Activated naive CD4-positive, alpha-beta T cell treated with anti-CD3 and anti-CD28 coated beads, Interleukin-2, amount 10 ng/mL, durations not matched to agents 7 days and 5 days (primary cell): Measurements from ENCODE around the gene HYPK.
"Not testable (repeated sequence)": the region's sequence is repeated elsewhere in the genome, so short reads cannot be mapped to it uniquely, and the experiment has no call there.

Source experiments
- CTCF ChIA-PET: fragments of 350-600 bp; sonication (Branson Sonifier 250); formaldehyde crosslinking; loops from one replicate; lab custom pipeline; 2021; ENCODE audit warnings: antibody characterized with exemption; lab: Charles Lee
- DNase-seq: peaks from one replicate; pipeline ENCODE4 v3.0.0-alpha.2; 2020
- H3K27ac Mint-ChIP-seq: one replicate; pipeline ENCODE4 v1.8.0; 2021; ENCODE audit warnings: mild to moderate bottlenecking, moderate library complexity, mixed read lengths
- H3K27me3 Mint-ChIP-seq: one replicate; pipeline ENCODE4 v1.8.0; 2021; ENCODE audit warnings: mild to moderate bottlenecking, mixed read lengths
- H3K36me3 Mint-ChIP-seq: one replicate; pipeline ENCODE4 v1.8.0; 2021; ENCODE audit warnings: mixed read lengths
- H3K4me1 Mint-ChIP-seq: one replicate; pipeline ENCODE4 v1.8.0; 2021; ENCODE audit warnings: mixed read lengths
- H3K4me3 Mint-ChIP-seq: one replicate; pipeline ENCODE4 v1.8.0; 2021; ENCODE audit warnings: mild to moderate bottlenecking, moderate library complexity, mixed read lengths
- H3K9me3 Mint-ChIP-seq: one replicate; pipeline ENCODE4 v1.8.0; 2021; ENCODE audit warnings: mixed read lengths

Gene HYPK

GRCh38 chr15:43808960-43809678, 8.7 kb downstream of the HYPK start:
- Mint-ChIP-seq H3K4me1 (peaks cover 12% of the 10 kb centered on the region), H3K27me3 (no peaks in the 10 kb centered on the region), H3K4me3 (no peak overlapping the region), H3K9me3 (no peaks in the 10 kb centered on the region), H3K27ac (no peak overlapping the region), H3K36me3 (peaks cover 67% of the 10 kb centered on the region)
- no peak for DNase-seq
- CTCF ChIA-PET = interaction anchor here (0.6 to 2.4 kb wide), 2 partner anchors 9 to 55 kb away, joined by 3 to 7 read pairs; partner anchors contain the start of genes HYPK and SERINC4

GRCh38 chr15:43815064-43815463, 14.7 kb downstream of the HYPK start:
- H3K4me3 Mint-ChIP-seq, H3K9me3 Mint-ChIP-seq, CTCF ChIA-PET, H3K27me3 Mint-ChIP-seq, DNase-seq, H3K27ac Mint-ChIP-seq: not testable (repeated sequence)
- Mint-ChIP-seq H3K36me3 (peaks cover 41% of the 10 kb centered on the region), H3K4me1 (peaks cover 15% of the 10 kb centered on the region)

GRCh38 chr15:43821505-43821904, 21.1 kb downstream of the HYPK start:
- CTCF ChIA-PET = interaction anchor here (0.7 kb wide), 1 partner anchor 26 kb away, joined by 3 read pairs; no protein-coding TSS in a partner anchor
- H3K27me3 Mint-ChIP-seq = no peaks in the 10 kb centered on the region

GRCh38 chr15:43824302-43825246, 24.2 kb downstream of the HYPK start, which contains the start of gene MFAP1:
MFAP1 (minus strand) TSS chr15:43824690; CDS start chr15:43824569, 121 bp downstream.
- H3K27me3 Mint-ChIP-seq = no peaks in the 10 kb centered on the region
- CTCF ChIA-PET = interaction anchor here (1.3 kb wide), 1 partner anchor 48 kb away, joined by 5 read pairs; the partner anchor contains the start of gene ELL3
- peak; percentile 95 for DNase-seq
- peak within 1 kb of the TSS; percentile 85 for H3K4me3 Mint-ChIP-seq
- H3K36me3 Mint-ChIP-seq = peaks cover 31% of the 10 kb centered on the region
- peak within 1 kb of the TSS; percentile 92 for H3K27ac Mint-ChIP-seq
- H3K4me1 Mint-ChIP-seq = peaks cover 69% of the 10 kb centered on the region
- no peaks in the 10 kb centered on the region for H3K9me3 Mint-ChIP-seq

More at GRCh38 chr15:43821505-43821904, 21.1 kb downstream of the HYPK start:
- Mint-ChIP-seq H3K4me3 (peak overlapping the region; percentile 29), H3K36me3 (peaks cover 27% of the 10 kb centered on the region), H3K27ac (peak overlapping the region; percentile 67), H3K9me3 (no peaks in the 10 kb centered on the region), H3K4me1 (peaks cover 56% of the 10 kb centered on the region)
- DNase-seq = no peak

- peak overlapping the region; percentile 92 for H3K27ac Mint-ChIP-seq
Measured at GRCh38 chr15:43825305-43825704, 24.9 kb downstream of the HYPK start.

GRCh38 chr15:43826029-43826507, 25.7 kb downstream of the HYPK start:
- Mint-ChIP-seq H3K4me1 (peaks cover 74% of the 10 kb centered on the region), H3K27me3 (no peaks in the 10 kb centered on the region)

More at GRCh38 chr15:43825305-43825704, 24.9 kb downstream of the HYPK start:
- Mint-ChIP-seq H3K36me3 (peaks cover 34% of the 10 kb centered on the region), H3K4me3 (peak overlapping the region; percentile 83), H3K4me1 (peaks cover 73% of the 10 kb centered on the region)
- H3K9me3 Mint-ChIP-seq, DNase-seq, H3K27me3 Mint-ChIP-seq, CTCF ChIA-PET: not testable (repeated sequence)

GRCh38 chr15:43826508-43827341, 26.3 kb downstream of the HYPK start, which contains the start of gene WDR76:
WDR76 (plus strand) TSS chr15:43827002; CDS start chr15:43827033, 31 bp downstream.
- peaks cover 29% of the 10 kb centered on the region for H3K36me3 Mint-ChIP-seq
- no peaks in the 10 kb centered on the region for H3K9me3 Mint-ChIP-seq
- peak; percentile 85 for DNase-seq
- CTCF ChIA-PET = no interaction called here
- peak within 1 kb of the TSS; percentile 90 for H3K27ac Mint-ChIP-seq
- H3K4me1 Mint-ChIP-seq = peaks cover 74% of the 10 kb centered on the region
- no peaks in the 10 kb centered on the region for H3K27me3 Mint-ChIP-seq
- peak within 1 kb of the TSS; percentile 83 for H3K4me3 Mint-ChIP-seq

More at GRCh38 chr15:43826029-43826507, 25.7 kb downstream of the HYPK start:
- Mint-ChIP-seq H3K9me3 (no peaks in the 10 kb centered on the region), H3K27ac (peak overlapping the region; percentile 90), H3K36me3 (peaks cover 34% of the 10 kb centered on the region), H3K4me3 (peak overlapping the region; percentile 83)
- DNase-seq = no peak
- CTCF ChIA-PET = no interaction called here

- Mint-ChIP-seq H3K27ac (peak overlapping the region; percentile 90), H3K9me3 (no peaks in the 10 kb centered on the region), H3K36me3 (peaks cover 31% of the 10 kb centered on the region), H3K4me3 (peak overlapping the region; percentile 83), H3K4me1 (peaks cover 69% of the 10 kb centered on the region), H3K27me3 (no peaks in the 10 kb centered on the region)
- peak; percentile 38 for DNase-seq
- CTCF ChIA-PET = no interaction called here
Measured at GRCh38 chr15:43828061-43828657, 27.8 kb downstream of the HYPK start.

GRCh38 chr15:43829951-43830540, 29.6 kb downstream of the HYPK start:
- H3K4me3 Mint-ChIP-seq = peak overlapping the region; percentile 83
- peak overlapping the region; percentile 29 for H3K27ac Mint-ChIP-seq
- peaks cover 61% of the 10 kb centered on the region for H3K4me1 Mint-ChIP-seq
- H3K9me3 Mint-ChIP-seq, CTCF ChIA-PET, H3K27me3 Mint-ChIP-seq, DNase-seq: not testable (repeated sequence)
- peaks cover 33% of the 10 kb centered on the region for H3K36me3 Mint-ChIP-seq

- not testable (repeated sequence) for H3K9me3 Mint-ChIP-seq, DNase-seq, H3K27me3 Mint-ChIP-seq, H3K4me3 Mint-ChIP-seq
- Mint-ChIP-seq H3K4me1 (peaks cover 55% of the 10 kb centered on the region), H3K27ac (peak overlapping the region; percentile 68), H3K36me3 (peaks cover 37% of the 10 kb centered on the region)
- CTCF ChIA-PET = interaction anchor here (0.7 to 1.3 kb wide), 3 partner anchors 13 to 143 kb away, joined by 3 read pairs; no protein-coding TSS in a partner anchor
Measured at GRCh38 chr15:43830691-43831275, 30.4 kb downstream of the HYPK start.

GRCh38 chr15:43831519-43832052, 31.2 kb downstream of the HYPK start:
- peaks cover 43% of the 10 kb centered on the region for H3K36me3 Mint-ChIP-seq
- H3K4me3 Mint-ChIP-seq = peak overlapping the region; percentile 9
- CTCF ChIA-PET = interaction anchor here (0.7 to 1.3 kb wide), 3 partner anchors 12 to 142 kb away, joined by 3 read pairs; no protein-coding TSS in a partner anchor
- not testable (repeated sequence) for DNase-seq, H3K27me3 Mint-ChIP-seq, H3K9me3 Mint-ChIP-seq
- H3K4me1 Mint-ChIP-seq = peaks cover 47% of the 10 kb centered on the region
- peak overlapping the region; percentile 64 for H3K27ac Mint-ChIP-seq

- Mint-ChIP-seq H3K27ac (peak overlapping the region; percentile 25), H3K36me3 (peaks cover 45% of the 10 kb centered on the region), H3K4me1 (peaks cover 49% of the 10 kb centered on the region)
- H3K9me3 Mint-ChIP-seq, H3K4me3 Mint-ChIP-seq, DNase-seq, H3K27me3 Mint-ChIP-seq, CTCF ChIA-PET: not testable (repeated sequence)
Measured at GRCh38 chr15:43832485-43832884, 32.1 kb downstream of the HYPK start.
